Caco-2 (cell line): ENCODE measurements around the gene PIK3R2. TPM values are rescaled to one million over a fixed set of nuclear protein-coding genes. Genes with fewer than 3 reads are reported as not detected.

Experiments
- BruUV-seq: library from RNA; stranded (reverse); fragments of 400-500 nt; replicated peaks from 2 replicates; lab custom pipeline; 2021; lab: Mats Ljungman, UMichigan
- CTCF ChIA-PET: fragments of 300-600 bp; sonication (Branson Sonifier 250); formaldehyde crosslinking; loops from one replicate; lab custom pipeline; 2022; ENCODE audit warnings: antibody characterized with exemption; lab: Charles Lee
- POLR2A ChIA-PET: fragments of 300-600 bp; sonication (Branson Sonifier 250); formaldehyde crosslinking; loops from one replicate; lab custom pipeline; 2022; ENCODE audit warnings: antibody characterized with exemption; lab: Charles Lee
- DNase-seq, 2 experiments: peaks; one replicate each; pipeline versions ENCODE4 v3.0.0 to v3.0.0-alpha.2; 2020 to 2022
- H3K27me3 ChIP-seq: replicated peaks from 2 replicates; pipeline ENCODE4 v1.6.0; 2011; ENCODE audit warnings: low read length; ENCODE audit not compliant: control insufficient read depth, insufficient read depth
- H3K36me3 ChIP-seq: 2 replicates; pipeline ENCODE4 v1.5.1; 2011; ENCODE audit warnings: low read length; ENCODE audit not compliant: control insufficient read depth, insufficient read depth
- H3K4me1 ChIP-seq: fragments of 250-450 bp; sonication (Bioruptor Pico); 2 replicates; pipeline ENCODE4 v1.5.1; 2020; ENCODE audit warnings: mild to moderate bottlenecking
- H3K4me3 ChIP-seq: 2 replicates; pipeline ENCODE4 v1.5.1; 2011; ENCODE audit warnings: low read depth, mild to moderate bottlenecking, control low read depth, low read length
- H3K9me3 ChIP-seq: fragments of 250-450 bp; sonication (Bioruptor Pico); 2 replicates; pipeline ENCODE4 v1.5.1; 2020; ENCODE audit warnings: mild to moderate bottlenecking, moderate library complexity
- H3K27ac Mint-ChIP-seq: one replicate; pipeline ENCODE4 v1.8.0; 2022; ENCODE audit warnings: mixed read lengths; ENCODE audit not compliant: unreplicated experiment
- H3K27me3 Mint-ChIP-seq: one replicate; pipeline ENCODE4 v1.8.0; 2022; ENCODE audit warnings: mixed read lengths; ENCODE audit not compliant: insufficient read depth, unreplicated experiment
- H3K36me3 Mint-ChIP-seq: one replicate; pipeline ENCODE4 v1.8.0; 2022; ENCODE audit warnings: mild to moderate bottlenecking, mixed read lengths; ENCODE audit not compliant: insufficient read depth, unreplicated experiment
- H3K4me1 Mint-ChIP-seq: one replicate; pipeline ENCODE4 v1.8.0; 2022; ENCODE audit warnings: low read depth, mixed read lengths; ENCODE audit not compliant: unreplicated experiment
- H3K4me3 Mint-ChIP-seq: one replicate; pipeline ENCODE4 v1.8.0; 2022; ENCODE audit warnings: mild to moderate bottlenecking, moderate library complexity, mixed read lengths; ENCODE audit not compliant: unreplicated experiment
- H3K9me3 Mint-ChIP-seq: one replicate; pipeline ENCODE4 v1.8.0; 2022; ENCODE audit warnings: mixed read lengths; ENCODE audit not compliant: unreplicated experiment
- CTCF ChIP-seq, 2 experiments: fragments of 200-600 bp in 1 of 2; IDR thresholded peaks; 1 replicate in 1 of 2; 2 replicates in 1 of 2; pipeline versions ENCODE4 v1.5.1 to v1.8.0; 2011 to 2022; ENCODE audit warnings: antibody characterized with exemption in 1 of 2, control low read depth in 1 of 2, inconsistent platforms in 1 of 2, low read depth in 1 of 2, low read length in 1 of 2, mild to moderate bottlenecking in 1 of 2, moderate library complexity in 1 of 2; ENCODE audit not compliant: insufficient read depth in 1 of 2, severe bottlenecking in 1 of 2, unreplicated experiment in 1 of 2
- intact Hi-C: fragments of 100-400 bp; cut with micrococcal nuclease; formaldehyde crosslinking; loops from one replicate; pipeline ENCODE4 v1.10.0; 2022; ENCODE audit not compliant: unreplicated experiment
- total RNA-seq: library from RNA; stranded (reverse); gene quantifications from 2 replicates; pipeline ENCODE4 v1.2.3, GENCODE V29; 2022

Gene PIK3R2
- total RNA-seq, 1 experiment from 2014 or later = 34.3 TPM

- no peak for DNase-seq
- no peak for TF ChIP-seq CTCF (IDR thresholded peaks at IDR 0.05; ENCODE audit: insufficient read depth in 1 of 2, low read depth in 1 of 2, low read length in 1 of 2, severe bottlenecking in 1 of 2, unreplicated experiment in 1 of 2)
Observed at GRCh38 chr19:18126097-18126496, 26.9 kb upstream of the PIK3R2 start.

GRCh38 chr19:18128044-18128443 is 24.9 kb upstream of the PIK3R2 start:
- H3K9me3 Mint-ChIP-seq = no peaks in the 10 kb centered on the region
- Histone ChIP-seq H3K9me3 (no peaks in the 10 kb centered on the region), H3K36me3 (no peaks in the 10 kb centered on the region; the same call in 1 of the 2 replicates), H3K4me1 (no peaks in the 10 kb centered on the region), H3K4me3 (no peak overlapping the region), H3K27me3 (no peaks in the 10 kb centered on the region)
- TF ChIP-seq CTCF (IDR thresholded peaks at IDR 0.05; ENCODE audit: insufficient read depth in 1 of 2, low read depth in 1 of 2, low read length in 1 of 2, severe bottlenecking in 1 of 2, unreplicated experiment in 1 of 2) = no peak
- no TSS peak for BruUV-seq
- no peak overlapping the region for H3K4me3 Mint-ChIP-seq
- intact Hi-C loops = no loop called here
- H3K27me3 Mint-ChIP-seq = no peaks in the 10 kb centered on the region
- ChIA-PET CTCF (interaction anchor here (0.5 kb wide), 1 partner anchor 736 kb away, joined by 4 read pairs; no protein-coding TSS in a partner anchor), POLR2A (no interaction called here)
- no peak for DNase-seq
- no peaks in the 10 kb centered on the region for H3K4me1 Mint-ChIP-seq
- no peak overlapping the region for H3K27ac Mint-ChIP-seq
- peaks cover 9% of the 10 kb centered on the region for H3K36me3 Mint-ChIP-seq

More at GRCh38 chr19:18126097-18126496, 26.9 kb upstream of the PIK3R2 start:
- H3K27ac Mint-ChIP-seq = no peak overlapping the region
- Histone ChIP-seq H3K9me3 (no peaks in the 10 kb centered on the region), H3K36me3 (no peaks in the 10 kb centered on the region; the same call in 1 of the 2 replicates), H3K4me3 (no peak overlapping the region), H3K27me3 (no peaks in the 10 kb centered on the region), H3K4me1 (no peaks in the 10 kb centered on the region)
- no peak overlapping the region for H3K4me3 Mint-ChIP-seq
- BruUV-seq = no TSS peak
- no peaks in the 10 kb centered on the region for H3K9me3 Mint-ChIP-seq
- ChIA-PET POLR2A (no interaction called here), CTCF (no interaction called here)
- intact Hi-C loops = no loop called here
- peaks cover 9% of the 10 kb centered on the region for H3K36me3 Mint-ChIP-seq
- no peaks in the 10 kb centered on the region for H3K4me1 Mint-ChIP-seq
- no peaks in the 10 kb centered on the region for H3K27me3 Mint-ChIP-seq

- intact Hi-C loops = no loop called here
- CTCF ChIA-PET = no interaction called here
- no peak for TF ChIP-seq CTCF (IDR thresholded peaks at IDR 0.05; ENCODE audit: insufficient read depth in 1 of 2, low read depth in 1 of 2, low read length in 1 of 2, severe bottlenecking in 1 of 2, unreplicated experiment in 1 of 2)
- H3K36me3 Mint-ChIP-seq = peaks cover 9% of the 10 kb centered on the region
- no peak overlapping the region for H3K4me3 Mint-ChIP-seq
- no TSS peak for BruUV-seq
- no peak overlapping the region for H3K27ac Mint-ChIP-seq
- no peaks in the 10 kb centered on the region for H3K4me1 Mint-ChIP-seq
- POLR2A ChIA-PET = no interaction called here
- no peaks in the 10 kb centered on the region for H3K4me1 ChIP-seq
- no peaks in the 10 kb centered on the region for H3K9me3 ChIP-seq
- DNase-seq = no peak
- no peaks in the 10 kb centered on the region; the same call in 1 of the 2 replicates for H3K36me3 ChIP-seq
- H3K4me3 ChIP-seq = no peak overlapping the region
- H3K9me3 Mint-ChIP-seq = no peaks in the 10 kb centered on the region
- H3K27me3 Mint-ChIP-seq = no peaks in the 10 kb centered on the region
- no peaks in the 10 kb centered on the region for H3K27me3 ChIP-seq
Observed at GRCh38 chr19:18128805-18129204, 24.2 kb upstream of the PIK3R2 start.
